GM19395 (cell line): ENCODE data around the gene PTTG1.
A peak's percentile ranks its signal among the peaks of the same experiment; 100 is the strongest.
"Not testable (repeated sequence)": the region's sequence is repeated elsewhere in the genome, so short reads cannot be mapped to it uniquely, and the experiment has no call there.

Experiments
- ATAC-seq: cut with Tn5 transposase; IDR thresholded peaks from one replicate; pipeline ENCODE4 v1.9.1; 2021; ENCODE audit warnings: mild to moderate bottlenecking, moderate library complexity; ENCODE audit not compliant: unreplicated experiment

The PTTG1 gene

DNA sequence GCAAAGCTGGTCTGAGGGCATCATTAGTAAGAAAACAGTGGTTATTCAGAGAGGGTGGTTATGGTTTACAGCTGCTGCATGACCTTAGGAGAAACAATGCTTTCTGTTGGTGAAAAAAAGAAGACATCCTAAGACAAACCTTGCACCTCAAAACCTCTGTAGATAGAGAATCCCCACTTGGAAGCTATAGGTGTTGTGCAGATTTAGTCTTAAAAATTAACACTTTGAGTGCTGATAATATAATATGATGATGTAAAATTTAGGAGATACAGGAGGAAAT lies 1.4 kb upstream of the PTTG1 start:
- no peak for ATAC-seq

DNA sequence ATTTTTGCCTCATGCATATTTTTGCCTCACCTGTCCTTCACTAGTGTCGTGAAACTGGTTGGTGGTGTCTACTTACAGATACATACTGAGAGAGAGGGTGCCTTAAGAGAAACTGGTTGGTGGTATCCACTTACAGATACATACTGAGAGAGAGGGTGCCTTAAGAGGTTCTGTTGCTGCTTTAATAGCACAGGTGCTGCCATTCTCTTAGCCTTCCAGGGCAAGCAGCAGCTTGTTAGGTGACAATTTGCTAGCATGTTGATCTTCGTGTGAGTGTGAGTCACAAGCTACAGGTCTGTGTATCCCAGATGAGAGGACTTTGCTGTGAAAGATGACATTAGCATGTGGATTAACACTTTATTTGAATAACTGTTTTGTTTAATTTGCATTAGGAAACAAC lies 1.4 kb downstream of the PTTG1 start:
- ATAC-seq = no peak

DNA sequence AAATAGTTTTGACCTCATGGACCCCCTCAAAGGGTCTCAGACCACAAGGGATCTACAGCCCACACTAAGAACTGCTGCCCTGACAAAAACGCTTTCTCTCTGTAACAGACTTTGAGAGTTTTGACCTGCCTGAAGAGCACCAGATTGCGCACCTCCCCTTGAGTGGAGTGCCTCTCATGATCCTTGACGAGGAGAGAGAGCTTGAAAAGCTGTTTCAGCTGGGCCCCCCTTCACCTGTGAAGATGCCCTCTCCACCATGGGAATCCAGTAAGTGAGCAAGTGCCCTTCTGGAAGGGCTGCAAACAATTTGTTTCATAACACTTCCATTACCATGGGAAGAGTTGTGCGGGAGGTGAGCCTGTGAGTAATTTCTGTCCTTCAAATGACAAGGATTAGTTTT lies 6.0 kb downstream of the PTTG1 start:
- no peak for ATAC-seq

- ATAC-seq = no peak
Observed at GRCh38 chr5:160432196-160432595, 10.5 kb downstream of the PTTG1 start.

- no peak for ATAC-seq
Observed at GRCh38 chr5:160432787-160433186, 11.1 kb downstream of the PTTG1 start.

DNA sequence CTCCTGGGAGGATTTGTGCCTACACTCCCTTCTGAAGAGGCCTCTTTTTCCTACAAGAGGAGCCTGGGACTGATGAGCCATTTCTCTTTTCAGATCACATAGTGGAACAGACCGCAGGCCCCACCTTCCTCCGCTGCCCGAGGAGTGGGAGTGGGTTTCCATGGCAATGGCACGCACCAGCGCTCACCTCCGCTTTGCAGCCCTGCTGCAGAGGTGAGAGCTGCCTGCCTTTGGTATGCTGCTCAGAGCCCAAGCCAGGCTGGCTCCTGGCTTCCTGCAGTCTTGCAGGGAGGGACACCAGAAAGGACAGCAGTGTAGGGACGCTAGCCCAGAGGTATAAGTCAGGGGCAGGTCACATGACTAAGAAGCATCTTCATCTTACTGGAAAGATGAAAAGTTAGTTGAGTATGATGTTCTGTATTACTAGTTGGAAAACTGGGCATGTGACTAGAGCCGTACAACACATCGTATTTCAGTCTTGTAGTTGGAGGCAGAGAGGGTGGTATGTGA lies 12.4 kb downstream of the PTTG1 start:
- peak; percentile 82 for ATAC-seq

- ATAC-seq = no peak
Observed at GRCh38 chr5:160435532-160435931, 13.9 kb downstream of the PTTG1 start.

GRCh38 chr5:160436017-160436416 lies 14.4 kb downstream of the PTTG1 start:
- no peak for ATAC-seq

DNA sequence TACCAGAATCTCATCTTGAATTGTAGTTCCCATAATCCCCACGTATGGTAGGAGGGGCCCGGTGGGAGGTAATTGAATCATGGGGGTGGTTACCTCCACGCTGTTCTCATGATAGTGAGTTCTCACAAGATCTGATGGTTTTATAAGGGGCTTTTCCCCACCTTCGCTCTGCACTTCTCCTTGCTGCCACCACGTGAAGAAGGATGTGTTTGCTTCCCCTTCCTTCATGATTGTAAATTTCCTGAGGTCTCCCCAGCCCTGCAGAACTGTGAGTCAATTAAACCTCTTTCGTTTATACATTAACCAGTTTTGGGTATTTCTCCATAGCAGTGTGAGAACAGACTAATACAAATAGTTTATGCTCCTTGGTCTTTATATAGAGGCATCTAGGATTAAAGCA lies 15.0 kb downstream of the PTTG1 start:
- ATAC-seq = not testable (repeated sequence)

GRCh38 chr5:160437271-160437670 lies 15.6 kb downstream of the PTTG1 start:
- no peak for ATAC-seq

GRCh38 chr5:160438316-160439204 lies 16.9 kb downstream of the PTTG1 start:
- peak; percentile 42 for ATAC-seq

DNA sequence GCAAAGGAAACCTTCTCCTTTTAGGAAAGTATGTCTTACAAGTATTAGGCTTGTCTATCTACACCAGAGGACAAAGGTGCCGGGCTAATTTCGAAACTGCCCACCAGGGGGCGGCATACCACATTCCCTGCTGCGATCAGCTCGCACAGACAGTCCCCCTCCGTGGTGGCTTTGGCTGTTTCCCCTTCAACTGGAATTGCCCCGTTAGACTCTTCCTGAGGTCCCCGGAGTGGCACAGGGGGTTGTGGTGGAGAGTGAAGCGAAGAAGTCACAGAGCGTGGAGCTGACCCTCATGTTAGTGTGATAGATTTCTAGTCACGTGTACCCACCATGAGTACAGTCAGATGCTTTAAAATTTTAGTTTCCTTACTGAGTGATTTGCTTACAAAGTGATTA lies 17.5 kb downstream of the PTTG1 start:
- ATAC-seq = peak; percentile 70

DNA sequence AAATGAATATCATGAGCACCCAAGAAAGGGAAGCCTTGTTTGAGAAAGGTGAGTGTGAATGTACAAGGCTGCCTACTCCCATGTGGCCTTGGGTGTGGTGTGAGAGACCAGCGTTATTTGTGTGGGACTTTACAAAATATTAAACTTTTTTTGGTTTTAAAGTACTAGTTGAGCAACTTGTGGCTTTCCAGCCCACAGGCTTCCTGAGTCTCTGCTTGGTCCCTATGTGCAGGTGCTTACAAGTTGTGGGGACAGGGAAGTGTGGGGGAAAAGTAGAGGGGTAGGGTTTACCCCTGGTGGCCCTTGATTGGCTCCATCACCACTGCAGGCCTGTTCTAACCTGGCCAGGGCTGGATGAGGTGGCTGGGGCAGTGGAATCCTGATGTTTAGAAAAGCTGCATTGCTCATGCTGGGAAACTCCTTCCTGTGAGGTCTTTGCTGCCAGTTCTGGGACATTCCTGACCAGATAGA lies 19.7 kb downstream of the PTTG1 start:
- ATAC-seq = peak; percentile 15

DNA sequence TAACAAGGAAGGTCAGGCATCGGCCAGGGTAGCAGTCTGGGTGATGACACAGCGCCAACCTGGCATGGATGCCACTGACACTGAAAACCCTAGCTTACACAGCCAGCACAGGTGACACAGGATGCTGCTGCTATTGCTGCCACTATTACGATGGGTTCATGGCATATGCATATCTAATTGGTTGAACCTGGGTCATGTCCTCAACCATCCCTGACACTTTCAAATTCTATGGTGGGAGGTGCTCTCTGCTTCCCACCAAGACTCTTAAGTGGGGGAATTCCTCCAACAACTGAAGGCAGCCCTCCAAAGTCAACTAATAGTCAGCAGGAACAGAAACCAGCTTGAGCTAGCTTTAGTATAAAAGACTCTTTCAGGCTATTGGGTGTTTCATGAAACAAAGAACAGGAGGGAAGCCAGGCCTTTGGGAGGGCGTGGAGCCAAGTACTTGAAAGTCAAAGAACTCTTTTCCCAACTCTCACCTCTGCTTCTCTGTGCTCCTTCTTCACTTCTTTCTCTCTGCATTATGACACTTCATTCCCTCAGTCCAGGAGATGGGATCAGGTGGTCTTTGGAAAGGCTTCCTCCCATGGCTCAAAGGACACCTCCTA lies 21.3 kb downstream of the PTTG1 start:
- ATAC-seq = no peak

GRCh38 chr5:160444407-160444806 lies 22.8 kb downstream of the PTTG1 start:
- no peak for ATAC-seq

DNA sequence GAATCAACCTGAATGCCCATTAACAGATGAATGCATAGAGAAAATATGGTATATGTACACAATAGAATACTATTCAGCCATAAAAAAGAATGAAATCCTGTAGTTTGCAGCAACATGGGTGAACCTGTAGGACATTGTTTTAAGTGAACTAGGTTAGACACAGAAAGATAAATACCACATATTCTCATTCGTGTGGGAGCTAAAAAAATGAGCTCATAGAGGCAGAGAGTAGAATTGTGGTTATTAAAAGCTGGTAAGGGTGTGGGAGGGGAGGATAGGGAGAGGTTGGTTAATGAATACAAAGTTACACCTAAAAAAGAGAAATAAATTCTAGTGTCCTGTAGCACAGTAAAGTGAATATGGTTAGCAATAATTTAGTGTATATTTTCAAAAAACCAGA lies 23.5 kb downstream of the PTTG1 start:
- no peak for ATAC-seq

DNA sequence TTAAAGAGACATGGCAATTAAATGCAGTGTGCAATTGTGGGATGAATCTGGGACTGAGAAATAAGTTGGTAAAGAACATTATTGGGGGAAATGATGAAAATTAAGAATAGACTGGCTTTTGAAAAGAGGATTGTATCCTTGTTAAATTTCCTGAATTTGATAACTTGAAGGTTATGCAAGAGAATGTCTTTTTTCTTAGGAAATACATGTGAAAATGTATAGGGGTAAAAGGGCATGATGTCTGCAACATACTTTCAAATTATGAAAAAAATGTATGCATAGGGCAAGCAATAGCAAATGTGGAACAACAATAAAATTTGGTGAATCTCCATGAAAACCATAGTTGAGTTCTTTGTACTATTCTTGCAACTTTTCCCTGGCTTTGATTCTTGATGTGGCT lies 24.1 kb downstream of the PTTG1 start:
- no peak for ATAC-seq

- ATAC-seq = no peak
Observed at GRCh38 chr5:160448886-160449285, 27.2 kb downstream of the PTTG1 start.

DNA sequence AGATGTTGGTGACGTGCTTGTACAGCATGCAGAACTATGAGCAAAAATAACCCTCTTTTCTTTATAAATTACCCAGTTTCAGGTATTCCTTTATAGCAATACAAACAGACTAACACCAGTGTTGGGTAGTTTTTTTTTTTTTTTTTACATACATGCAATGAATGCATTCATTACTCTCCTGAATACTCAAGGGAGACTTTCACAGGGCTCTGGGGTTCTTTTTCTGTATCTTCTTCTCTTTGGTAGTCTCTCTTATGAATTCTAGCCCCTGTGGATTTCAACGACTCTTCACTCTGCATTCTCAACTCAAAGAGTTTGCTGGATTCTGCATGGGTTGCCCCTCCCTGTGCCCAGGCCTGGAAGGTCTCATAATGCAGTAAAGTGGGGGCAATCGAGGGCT lies 27.8 kb downstream of the PTTG1 start:
- ATAC-seq = no peak

DNA sequence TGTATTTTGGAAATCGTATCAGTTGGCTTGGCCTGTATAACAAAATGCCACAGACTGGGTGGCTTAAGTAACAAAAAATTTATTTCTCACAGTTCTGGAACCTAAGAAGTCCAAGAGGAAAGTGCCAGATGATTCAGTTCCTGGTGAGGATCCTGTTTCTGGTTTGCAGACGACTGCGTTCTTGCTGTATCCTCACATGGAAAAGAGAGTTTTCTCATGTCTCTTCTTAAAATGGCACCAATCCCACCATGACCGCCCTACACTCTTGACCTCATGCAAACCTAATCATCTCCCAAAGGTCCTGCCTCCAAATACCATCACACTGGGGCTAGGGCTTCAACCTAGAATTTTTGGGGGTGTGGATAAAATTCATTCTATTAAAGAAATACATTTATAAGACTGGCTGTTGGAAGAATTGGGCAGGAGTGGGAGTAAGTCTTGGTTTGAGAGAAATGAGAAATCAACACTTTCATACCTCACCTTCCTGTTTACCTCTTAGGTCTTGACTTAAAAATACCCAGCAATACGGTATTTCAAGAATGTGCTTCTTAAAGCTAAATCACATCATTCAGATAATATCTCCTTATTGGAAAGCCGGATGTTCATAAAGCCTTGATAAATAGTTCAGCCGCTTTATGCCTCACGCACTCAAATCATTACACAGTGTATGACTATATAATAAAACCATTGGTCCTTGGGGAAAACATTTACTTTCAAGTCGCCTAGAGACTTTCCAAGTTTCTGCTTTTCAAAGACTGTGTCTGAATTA lies 28.7 kb downstream of the PTTG1 start:
- peak; percentile 66 for ATAC-seq

GRCh38 chr5:160451281-160451680 lies 29.6 kb downstream of the PTTG1 start:
- no peak for ATAC-seq

DNA sequence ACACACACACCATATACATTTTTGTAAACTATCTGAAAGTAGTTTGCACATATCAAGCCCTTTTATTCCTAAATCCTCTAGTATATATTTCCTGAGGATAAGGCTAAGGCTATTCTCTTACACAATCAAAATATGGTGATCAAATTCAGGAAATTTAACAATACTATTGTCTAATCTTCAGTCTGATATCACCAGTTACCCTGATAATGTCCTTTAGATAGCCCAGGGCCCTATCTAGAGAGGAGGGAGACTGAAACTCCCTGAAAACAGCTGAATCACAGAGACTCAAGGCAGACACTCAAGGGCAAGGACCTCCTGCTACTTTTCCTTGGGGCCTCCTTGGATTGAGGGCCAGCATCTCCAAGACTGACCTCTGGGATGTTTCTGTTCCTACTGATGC lies 30.4 kb downstream of the PTTG1 start:
- ATAC-seq = no peak
